ENCODE data around the gene APOL6.
"Not testable (repeated sequence)": the region's sequence is repeated elsewhere in the genome, so short reads cannot be mapped to it uniquely, and the experiment has no call there.

Gene APOL6

GRCh38 chr22:35674335-35674734 lies 26.1 kb downstream of the APOL6 start:
- in situ Hi-C loops (cut with MboI; ENCODE audit: low sequenced_read_pairs): no loop called here

GRCh38 chr22:35676065-35676464 lies 27.8 kb downstream of the APOL6 start:
- in situ Hi-C loops (cut with MboI; ENCODE audit: low sequenced_read_pairs): not testable (repeated sequence)

- in situ Hi-C loops (cut with MboI; ENCODE audit: low sequenced_read_pairs): no loop called here
Observed at GRCh38 chr22:35677460-35678187, 29.4 kb downstream of the APOL6 start.

GRCh38 chr22:35678836-35679235 lies 30.6 kb downstream of the APOL6 start:
- in situ Hi-C loops (cut with MboI; ENCODE audit: low sequenced_read_pairs): no loop called here

GRCh38 chr22:35679492-35679891 lies 31.2 kb downstream of the APOL6 start:
- in situ Hi-C loops (cut with MboI; ENCODE audit: low sequenced_read_pairs): not testable (repeated sequence)

GRCh38 chr22:35681454-35682052 lies 33.3 kb downstream of the APOL6 start:
- in situ Hi-C loops (cut with MboI; ENCODE audit: low sequenced_read_pairs): no loop called here

- in situ Hi-C loops (cut with MboI; ENCODE audit: low sequenced_read_pairs): no loop called here
Observed at GRCh38 chr22:35683560-35683959, 35.3 kb downstream of the APOL6 start.

- in situ Hi-C loops (cut with MboI; ENCODE audit: low sequenced_read_pairs): no loop called here
Observed at GRCh38 chr22:35684270-35684700, 36.0 kb downstream of the APOL6 start.

- in situ Hi-C loops (cut with MboI; ENCODE audit: low sequenced_read_pairs): no loop called here
Observed at GRCh38 chr22:35684732-35685131, 36.5 kb downstream of the APOL6 start.

- in situ Hi-C loops (cut with MboI; ENCODE audit: low sequenced_read_pairs): no loop called here
Observed at GRCh38 chr22:35685731-35686130, 37.5 kb downstream of the APOL6 start.

- in situ Hi-C loops (cut with MboI; ENCODE audit: low sequenced_read_pairs): no loop called here
Observed at GRCh38 chr22:35686298-35686697, 38.1 kb downstream of the APOL6 start.

- in situ Hi-C loops (cut with MboI; ENCODE audit: low sequenced_read_pairs): no loop called here
Observed at GRCh38 chr22:35687461-35687860, 39.2 kb downstream of the APOL6 start.

- in situ Hi-C loops (cut with MboI; ENCODE audit: low sequenced_read_pairs): no loop called here
Observed at GRCh38 chr22:35688913-35689675, 40.8 kb downstream of the APOL6 start.

- in situ Hi-C loops (cut with MboI; ENCODE audit: low sequenced_read_pairs): no loop called here
Observed at GRCh38 chr22:35690001-35690400, 41.8 kb downstream of the APOL6 start.

- in situ Hi-C loops (cut with MboI; ENCODE audit: low sequenced_read_pairs): no loop called here
Observed at GRCh38 chr22:35695202-35695601, 47.0 kb downstream of the APOL6 start.

- in situ Hi-C loops (cut with MboI; ENCODE audit: low sequenced_read_pairs): no loop called here
Observed at GRCh38 chr22:35697142-35697541, 48.9 kb downstream of the APOL6 start.

- in situ Hi-C loops (cut with MboI; ENCODE audit: low sequenced_read_pairs): not testable (repeated sequence)
Observed at GRCh38 chr22:35699852-35700251, 51.6 kb downstream of the APOL6 start.

- in situ Hi-C loops (cut with MboI; ENCODE audit: low sequenced_read_pairs): no loop called here
Observed at GRCh38 chr22:35703861-35704584, 55.8 kb downstream of the APOL6 start.

GRCh38 chr22:35705141-35705540 lies 56.9 kb downstream of the APOL6 start:
- in situ Hi-C loops (cut with MboI; ENCODE audit: low sequenced_read_pairs): no loop called here

- in situ Hi-C loops (cut with MboI; ENCODE audit: low sequenced_read_pairs): no loop called here
Observed at GRCh38 chr22:35708453-35708852, 60.2 kb downstream of the APOL6 start.

- in situ Hi-C loops (cut with MboI; ENCODE audit: low sequenced_read_pairs): no loop called here
Observed at GRCh38 chr22:35708917-35709316, 60.7 kb downstream of the APOL6 start.
